HepG2 (cell line): Measurements from ENCODE around the gene FAM124A. TPM values are rescaled to one million over a fixed set of nuclear protein-coding genes. Genes with fewer than 3 reads are reported as not detected.
"Not testable (repeated sequence)": the region's sequence is repeated elsewhere in the genome, so short reads cannot be mapped to it uniquely, and the experiment has no call there.

Source experiments
- ATAC-seq: fragments of 200-7000 bp; cut with Tn5 transposase; 3 replicates; pipeline ENCODE4 v1.9.1; 2020; ENCODE audit warnings: mild to moderate bottlenecking, moderate library complexity
- BruUV-seq: library from RNA; stranded (reverse); fragments of 400-500 nt; replicated peaks from 2 replicates; lab custom pipeline; 2021; lab: Mats Ljungman, UMichigan
- CTCF ChIA-PET: fragments of 300-600 bp; formaldehyde crosslinking; extraction: SDS; loops from one replicate; lab custom pipeline; 2021; ENCODE audit warnings: low total read pairs, inconsistent platforms, low intra/inter-chr PET ratio; lab: Yijun Ruan, JAX
- POLR2A ChIA-PET: fragments of 350-600 bp; sonication (Branson Sonifier 250); formaldehyde crosslinking; loops from one replicate; lab custom pipeline; 2020; ENCODE audit warnings: antibody characterized with exemption, inconsistent platforms; lab: Yijun Ruan, JAX
- DNase-seq: peaks from one replicate; pipeline ENCODE4 v3.0.0-alpha.2; 2015; ENCODE audit warnings: low spot score
- FAIRE-seq: peaks from 3 replicates; lab custom pipeline; 2011; peaks lifted over from hg19 to GRCh38; lab: Jason Lieb, UNC
- H2AFZ ChIP-seq: one replicate; pipeline ENCODE4 v1.6.1; 2011; ENCODE audit warnings: low read length, inconsistent platforms
- H3K27ac ChIP-seq: fragments of 300-600 bp; 3 replicates; pipeline ENCODE4 v1.8.0; 2011; ENCODE audit warnings: mixed run types, mild to moderate bottlenecking, mixed read lengths, low read length, inconsistent platforms; ENCODE audit not compliant: insufficient read depth; ENCODE audit errors: extremely low read length
- H3K27me3 ChIP-seq, 2 experiments: fragments of 200-600 bp in 1 of 2; 2 replicates in 1 of 2; 3 replicates in 1 of 2; pipeline versions ENCODE4 v1.6.0 to v1.8.0; 2011; ENCODE audit warnings: low read length in 2 of 2, mild to moderate bottlenecking in 2 of 2, moderate library complexity in 2 of 2, inconsistent platforms in 1 of 2; ENCODE audit not compliant: insufficient read depth in 2 of 2, control insufficient read depth in 1 of 2
- H3K36me3 ChIP-seq, 2 experiments: fragments of 200-600 bp in 1 of 2; replicated peaks in 1 of 2; 2 replicates in 1 of 2; 3 replicates in 1 of 2; pipeline versions ENCODE4 v1.5.1 to v1.8.0; 2011; ENCODE audit warnings: low read length in 2 of 2, inconsistent platforms in 1 of 2; ENCODE audit not compliant: insufficient read depth in 2 of 2, control insufficient read depth in 1 of 2
- H3K4me1 ChIP-seq: 2 replicates; pipeline ENCODE4 v1.5.1; 2012; ENCODE audit warnings: low read length, inconsistent platforms; ENCODE audit not compliant: insufficient read depth
- H3K4me2 ChIP-seq: 2 replicates; pipeline ENCODE4 v1.6.0; 2011; ENCODE audit warnings: low read depth, low read length, inconsistent platforms
- H3K4me3 ChIP-seq, 3 experiments: fragments of 200-600 bp in 1 of 3; sonication (generic), shearing (Covaris generic) in 1 of 3; replicated peaks in 1 of 3; 2 replicates each; pipeline ENCODE4 v1.5.1; 2011 to 2016; ENCODE audit warnings: low read length in 3 of 3, inconsistent platforms in 2 of 3, low read depth in 2 of 3, mild to moderate bottlenecking in 2 of 3, control low read depth in 1 of 3, mixed read lengths in 1 of 3; ENCODE audit not compliant: insufficient read depth in 1 of 3
- H3K79me2 ChIP-seq: one replicate; pipeline ENCODE4 v1.6.1; 2011; ENCODE audit warnings: low read length, inconsistent platforms; ENCODE audit not compliant: insufficient read depth
- H3K9ac ChIP-seq: 2 replicates; pipeline ENCODE4 v1.6.0; 2011; ENCODE audit warnings: mild to moderate bottlenecking, low read depth, low read length, inconsistent platforms; ENCODE audit not compliant: insufficient read depth
- H3K9me3 ChIP-seq: 2 replicates; pipeline ENCODE4 v1.5.1; 2012; ENCODE audit warnings: mild to moderate bottlenecking, low read length
- H4K20me1 ChIP-seq: 2 replicates; pipeline ENCODE4 v1.6.0; 2011; ENCODE audit warnings: inconsistent platforms, mild to moderate bottlenecking, low read length, moderate library complexity; ENCODE audit not compliant: insufficient read depth
- ZSCAN25 ChIP-seq: sonication (generic); formaldehyde crosslinking; IDR thresholded peaks from 2 replicates; pipeline ENCODE4 v1.8.0; 2022; ENCODE audit warnings: mild to moderate bottlenecking, missing genetic modification reagents
- WGBS: methylation state at CpG from one replicate; pipeline ENCODE4 v1.1.6; 2017; ENCODE audit warnings: low lambda C conversion rate; 5-methylcytosine and 5-hydroxymethylcytosine counted together
- in situ Hi-C: cut with HindIII; loops from 2 replicates; pipeline ENCODE4 v1.10.0; 2017; ENCODE audit warnings: low pct_unique_long_range_greater_than_20kb; ENCODE audit not compliant: extremely low pct_ligation_motif_present
- intact Hi-C: fragments of 100-400 bp; cut with micrococcal nuclease; formaldehyde crosslinking; loops from one replicate; pipeline ENCODE4 v1.10.0; 2022; ENCODE audit not compliant: unreplicated experiment
- polyA plus RNA-seq, 8 experiments: library from polyadenylated mRNA; depleted of rRNA in 3 of 8; stranded (reverse) in 7 of 8; unstranded in 1 of 8; fragments of >200 nt; fragmentation: Illumina TruSeq in 4 of 8; extraction: Trizol in 4 of 8; gene quantifications; 2 replicates each; pipeline versions ENCODE4 v1.2.1 to v1.2.3, GENCODE V29; 2011 to 2016; ENCODE audit warnings: low read depth in 4 of 8, missing spikeins in 1 of 8, mixed read lengths in 1 of 8; ENCODE audit not compliant: insufficient read depth in 1 of 8
- total RNA-seq, 5 experiments: library from RNA; depleted of rRNA; stranded (reverse); fragments of >200 nt; fragmentation: Illumina TruSeq; extraction: Trizol; gene quantifications; 2 replicates each; pipeline ENCODE4 v1.2.3, GENCODE V29; 2016; ENCODE audit warnings: low read depth in 1 of 5

The FAM124A gene
- total and polyA plus RNA-seq, 2 of the 13 experiments (the other 11 are each of a cell fraction or from before 2014, with no cell fraction given): not detected

- Histone ChIP-seq H3K4me2 (no peak overlapping the region), H3K4me3 (no peak overlapping the region), H2AFZ (no peak overlapping the region), H3K9ac (no peak overlapping the region), H4K20me1 (no peaks in the 10 kb centered on the region), H3K9me3 (no peaks in the 10 kb centered on the region), H3K27me3 (peaks cover 0 to 29% of the 10 kb centered on the region in 2 experiments; a peak in 2 of 5 replicates), H3K79me2 (no peaks in the 10 kb centered on the region), H3K4me1 (peaks cover 23% of the 10 kb centered on the region), H3K27ac (no peak overlapping the region), H3K36me3 (no peaks in the 10 kb centered on the region)
- intact Hi-C loops (no loop called here), in situ Hi-C loops (loop anchor here (5.0 to 10.0 kb wide), 2 partner anchors 133 to 160 kb away; no protein-coding TSS in a partner anchor)
- no peak for ATAC-seq
- no TSS peak for BruUV-seq
- FAIRE-seq: no peak
- TF ChIP-seq ZSCAN25 (CRISPR knock-in tag): no peak
- 36% methylated on average over 2 of the region's 4 CpGs for WGBS
- POLR2A ChIA-PET: no interaction called here
- DNase-seq: no peak
- CTCF ChIA-PET: no interaction called here
These were observed 65.6 kb downstream of the FAM124A start for GRCh38 chr13:51287758-51288157.

DNA sequence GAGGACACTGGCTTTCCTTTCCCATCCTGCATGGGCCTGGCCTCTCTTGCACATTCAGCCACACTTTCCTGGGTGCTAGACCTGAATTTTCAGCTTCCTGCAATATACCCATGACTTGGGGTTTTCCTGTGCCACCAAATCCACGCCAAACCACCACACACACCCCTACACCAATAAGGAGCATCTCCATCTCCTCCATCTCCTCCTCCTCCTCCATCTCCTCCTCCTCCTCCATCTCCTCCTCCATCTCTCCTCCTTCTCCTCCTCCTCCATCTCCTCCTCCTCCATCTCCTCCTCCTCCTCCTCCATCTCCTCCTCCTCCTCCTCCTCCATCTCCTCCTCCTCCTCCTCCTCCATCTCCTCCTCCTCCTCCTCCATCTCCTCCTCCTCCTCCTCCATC, 66.1 kb downstream of the FAM124A start:
- H4K20me1 ChIP-seq, H3K9me3 ChIP-seq, H3K4me3 ChIP-seq, H3K4me2 ChIP-seq, H3K79me2 ChIP-seq, H3K36me3 ChIP-seq, ATAC-seq, CTCF ChIA-PET, H2AFZ ChIP-seq, H3K9ac ChIP-seq, POLR2A ChIA-PET, BruUV-seq, H3K27ac ChIP-seq, DNase-seq, FAIRE-seq, intact Hi-C loops: not testable (repeated sequence)
- Histone ChIP-seq H3K27me3 (peaks cover 0 to 29% of the 10 kb centered on the region in 2 experiments; a peak in 2 of 5 replicates), H3K4me1 (peaks cover 28% of the 10 kb centered on the region)
- in situ Hi-C loops: loop anchor here (5.0 to 10.0 kb wide), 2 partner anchors 133 to 161 kb away; no protein-coding TSS in a partner anchor
- 0% methylated on average over 1 of the region's 1 CpG for WGBS
